HG03521 (cell line): Measurements from ENCODE around the gene C5orf47.
A peak's percentile ranks its signal among the peaks of the same experiment; 100 is the strongest.
"Not testable (repeated sequence)": the region's sequence is repeated elsewhere in the genome, so short reads cannot be mapped to it uniquely, and the experiment has no call there.

ENCODE experiments used
- ATAC-seq: cut with Tn5 transposase; IDR thresholded peaks from one replicate; pipeline ENCODE4 v1.9.1; 2021; ENCODE audit warnings: mild to moderate bottlenecking, moderate library complexity; ENCODE audit not compliant: unreplicated experiment

Gene C5orf47

DNA sequence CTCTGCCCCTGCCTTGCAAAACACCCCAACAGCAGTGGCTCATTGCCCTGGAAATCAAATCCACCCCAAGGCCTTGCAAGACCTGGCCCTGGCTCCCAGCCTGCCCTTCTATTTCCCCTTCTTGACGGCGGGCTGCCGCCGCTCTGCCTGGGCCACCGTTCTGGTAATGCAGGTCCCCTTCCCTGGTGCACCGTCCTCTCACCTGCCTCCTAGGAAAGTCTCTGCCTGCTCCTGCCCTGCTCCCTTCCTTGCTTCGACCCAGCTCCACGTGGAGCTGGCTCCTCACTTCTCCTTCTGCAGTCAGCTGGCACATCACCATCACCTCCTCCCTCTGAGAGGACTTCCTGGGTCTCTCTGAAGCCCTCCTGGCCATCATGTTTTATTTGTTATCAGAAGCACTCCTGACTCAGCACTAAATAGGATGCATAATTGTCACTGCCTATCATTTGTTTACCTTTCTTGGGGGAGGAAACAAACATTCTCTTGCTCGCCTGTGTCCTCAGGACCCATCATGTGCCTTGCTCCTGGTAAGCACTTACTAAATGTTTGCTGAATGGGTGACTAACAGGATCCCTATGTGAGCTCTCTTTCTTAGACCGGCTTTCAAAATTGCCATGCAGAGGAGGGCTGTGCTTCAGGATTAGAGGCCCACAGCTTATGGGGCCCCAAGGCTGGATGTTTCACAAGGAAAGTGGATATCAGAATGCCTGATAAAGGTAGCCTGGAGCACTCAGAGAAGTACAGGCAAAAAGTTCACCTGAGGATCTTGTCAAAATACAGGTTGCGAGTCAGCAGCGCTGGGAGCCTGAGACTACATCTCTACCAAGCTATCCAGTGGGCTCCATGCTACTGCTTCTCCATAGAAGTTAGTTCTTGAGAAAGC lies 19.6 kb upstream of the C5orf47 start:
- ATAC-seq, result no peak

DNA sequence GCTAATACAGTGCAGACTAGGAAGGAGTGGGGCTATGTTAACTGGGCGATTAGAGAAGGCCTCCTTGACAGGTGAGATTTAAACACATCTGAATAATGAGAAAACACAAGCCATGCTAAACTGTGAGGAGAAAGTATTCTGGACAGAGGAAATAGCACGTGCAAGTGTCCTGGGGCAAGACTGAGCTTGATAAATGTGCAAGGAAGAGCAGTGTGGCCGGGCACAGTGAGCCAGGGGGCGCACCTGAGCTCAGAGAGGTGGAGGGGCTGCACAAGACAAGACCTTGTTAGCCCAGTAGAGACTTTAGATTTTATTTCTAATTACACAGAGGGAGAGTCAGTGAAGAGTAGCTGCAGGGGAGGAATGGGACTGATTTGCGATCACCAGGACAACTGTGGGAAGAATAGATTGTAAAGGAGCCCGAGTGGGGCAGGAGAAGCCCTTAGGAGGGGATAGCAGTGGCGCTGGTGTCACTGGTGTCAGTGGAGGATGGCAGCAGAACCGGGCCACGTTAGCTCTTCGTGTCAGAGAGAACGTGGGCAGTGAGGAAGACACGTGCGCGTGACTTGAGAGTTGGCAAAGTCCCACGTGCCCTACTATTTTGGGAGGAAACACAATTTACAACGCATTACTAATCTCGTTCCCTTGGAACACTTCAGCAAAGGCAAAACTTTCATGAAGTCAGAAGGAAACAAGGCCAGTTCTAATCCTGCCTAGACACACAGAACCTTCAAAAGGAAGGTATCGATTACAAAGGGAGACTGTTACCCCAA lies 17.9 kb upstream of the C5orf47 start:
- no peak for ATAC-seq

DNA sequence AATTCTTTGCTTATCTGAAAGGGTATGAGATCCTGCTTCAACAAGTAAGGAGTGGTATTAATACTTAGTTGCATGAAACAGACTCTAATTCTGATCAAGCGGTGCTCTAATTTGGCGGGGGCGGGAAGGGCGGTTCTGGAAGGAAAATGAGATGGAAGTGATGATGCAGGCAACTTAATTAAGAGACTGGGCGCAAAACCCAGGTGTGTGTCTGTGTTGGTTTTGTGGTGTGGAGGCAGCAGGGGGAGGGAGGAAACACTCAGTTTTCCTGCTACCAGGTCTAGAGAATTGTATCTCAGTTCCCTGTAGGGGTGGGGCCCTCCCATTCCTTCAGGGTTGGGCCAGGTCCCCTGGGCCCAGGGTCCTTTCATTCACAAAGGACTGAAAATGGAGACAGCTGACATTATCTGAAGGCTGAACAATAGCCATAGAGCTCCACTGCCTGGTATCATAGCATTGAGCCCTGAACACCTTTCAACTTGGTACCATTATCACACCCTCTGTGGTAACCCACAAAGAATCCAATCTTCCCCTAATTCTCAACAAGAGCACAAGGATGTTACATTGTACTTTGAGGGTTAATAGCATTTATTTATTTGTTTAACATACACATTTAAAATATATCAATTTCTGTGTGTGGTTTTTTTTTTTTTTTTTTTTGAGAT lies 17.2 kb upstream of the C5orf47 start:
- no peak for ATAC-seq

DNA sequence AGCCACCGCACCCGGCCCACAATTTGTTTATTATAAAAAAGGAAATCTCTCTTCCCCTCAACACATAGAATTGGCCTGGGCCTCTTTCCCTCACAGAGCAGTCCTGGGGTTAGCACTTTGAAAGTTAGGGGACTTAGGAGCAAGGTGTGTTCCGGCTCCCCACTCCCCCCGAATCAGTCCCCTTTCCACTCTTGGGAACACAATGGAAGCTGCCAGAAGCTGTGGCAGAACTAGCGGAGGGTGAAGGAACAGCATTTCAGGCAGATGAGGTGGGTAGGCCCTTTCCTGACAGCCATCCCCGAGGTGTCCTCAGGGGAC lies 16.4 kb upstream of the C5orf47 start:
- no peak for ATAC-seq

DNA sequence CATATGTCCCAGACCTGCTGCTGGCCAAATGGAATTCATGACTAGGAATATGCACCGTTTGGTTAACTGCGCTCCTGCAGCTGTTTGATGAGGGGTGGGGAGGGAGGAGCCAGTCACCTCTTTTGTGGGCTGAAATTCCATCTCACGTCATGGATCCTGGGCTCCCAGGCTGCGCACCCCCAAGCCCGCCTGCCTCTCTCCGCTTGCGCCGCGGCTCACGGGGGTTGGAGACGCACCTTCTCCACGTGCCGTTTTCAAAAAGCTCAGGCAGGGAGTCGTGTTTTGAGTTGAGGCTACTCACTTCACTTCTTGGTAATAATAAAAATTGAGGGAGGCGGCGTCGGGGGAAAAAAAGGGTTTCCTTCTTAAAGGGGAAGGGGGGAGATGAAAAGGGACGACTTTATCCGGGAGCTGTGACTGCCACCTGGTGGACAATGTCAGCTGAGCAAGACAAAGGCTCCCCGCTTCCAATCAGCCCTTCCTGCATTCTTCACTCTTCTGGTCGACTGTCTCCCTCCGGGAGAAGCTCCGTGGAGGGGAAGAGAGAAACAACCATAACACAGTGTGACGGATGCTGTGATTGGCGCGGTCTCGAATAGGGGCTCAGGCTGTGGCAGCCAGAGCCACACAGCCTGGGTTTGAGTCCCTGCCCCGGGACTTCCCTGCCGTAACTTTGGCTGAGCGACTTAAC lies 15.9 kb upstream of the C5orf47 start:
- ATAC-seq, result peak; percentile 63

DNA sequence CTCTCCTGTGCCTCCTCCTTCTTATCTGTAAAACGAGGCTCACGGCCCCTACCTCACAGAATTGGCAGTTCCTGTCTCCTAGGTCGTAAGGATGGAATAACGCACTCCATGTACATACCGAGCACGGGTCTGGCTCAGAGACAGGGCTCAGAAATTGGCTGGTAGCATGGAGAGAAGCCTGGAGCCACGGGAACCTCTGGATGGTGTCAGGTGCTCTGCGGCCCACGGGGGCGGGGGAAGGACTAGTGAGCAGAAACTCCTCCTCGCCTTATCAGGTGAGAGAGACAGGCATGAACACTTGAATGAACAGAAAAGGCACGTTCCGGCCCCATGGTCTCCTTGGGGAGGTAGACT lies 15.4 kb upstream of the C5orf47 start:
- peak; percentile 14 for ATAC-seq

DNA sequence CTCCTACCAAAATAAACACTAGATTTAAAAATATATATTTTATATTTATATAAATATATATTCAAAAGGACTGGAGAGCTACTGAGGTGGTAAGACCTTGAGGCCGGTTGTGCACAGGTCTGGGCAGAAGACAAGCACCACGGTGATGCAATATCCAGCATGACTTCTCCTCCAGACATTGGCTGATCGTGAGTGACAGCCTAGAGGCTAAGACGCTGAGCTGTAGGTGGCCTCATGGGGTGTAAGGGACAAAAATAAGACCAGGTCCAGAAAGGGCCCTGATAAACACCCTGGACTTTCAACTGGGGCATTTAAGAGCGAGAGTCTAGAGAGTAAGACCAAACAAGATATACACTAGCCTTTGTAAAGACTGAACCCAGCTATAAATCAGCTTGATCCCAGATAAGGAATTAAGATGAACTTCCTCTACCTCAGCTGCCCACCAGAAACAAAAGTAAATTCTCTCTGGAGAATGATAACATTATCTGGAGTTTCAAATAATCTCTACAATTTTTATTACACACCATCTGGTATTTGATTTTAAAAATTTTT lies 14.2 kb upstream of the C5orf47 start:
- no peak for ATAC-seq

DNA sequence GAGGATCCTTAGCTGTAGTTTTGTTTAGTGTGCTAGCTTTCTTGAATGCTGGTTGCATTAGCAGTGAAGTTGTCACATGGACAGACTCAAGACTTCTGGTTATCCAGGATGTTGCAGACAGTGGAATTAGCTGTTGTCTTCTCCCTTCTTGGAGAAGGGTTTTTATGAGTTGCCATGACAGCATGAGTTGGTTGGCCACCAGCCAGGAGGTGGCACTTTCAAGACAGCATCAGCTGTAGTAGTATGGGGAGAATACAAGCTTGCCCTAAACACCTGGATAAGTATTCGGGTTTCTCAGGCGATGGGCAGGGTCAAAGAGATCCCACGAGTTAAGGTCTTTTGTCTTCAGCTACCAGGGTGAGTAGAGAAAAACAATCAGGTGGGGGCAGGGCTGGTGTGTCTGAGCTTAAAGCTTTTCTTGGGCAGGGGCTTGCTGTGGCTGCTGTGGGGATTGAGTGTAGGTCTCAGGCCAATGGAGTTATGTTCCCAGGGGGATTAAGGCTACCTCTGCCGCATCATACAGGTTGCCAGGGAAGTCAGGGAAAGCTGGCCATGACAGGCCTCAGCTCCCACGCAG lies 7.7 kb upstream of the C5orf47 start:
- no peak for ATAC-seq

DNA sequence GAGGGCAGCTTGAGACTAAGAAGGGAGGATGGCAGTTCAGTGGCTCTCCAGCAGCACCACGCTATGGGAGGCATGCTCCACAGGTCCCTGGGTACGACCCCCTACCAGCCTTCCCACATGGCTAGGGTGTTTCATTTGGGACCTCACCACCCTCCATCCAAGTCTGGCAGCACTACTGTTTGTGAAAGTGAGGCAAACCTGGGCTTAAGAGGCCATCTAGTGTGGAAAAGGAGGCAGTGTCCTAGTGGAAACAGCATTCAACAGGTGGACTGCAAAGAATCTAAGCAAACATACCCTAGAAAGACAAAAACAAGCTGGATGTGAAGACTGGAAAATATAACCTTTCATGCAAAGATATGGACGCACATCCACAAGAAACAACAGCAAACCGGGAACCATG lies 4.8 kb upstream of the C5orf47 start:
- no peak for ATAC-seq

DNA sequence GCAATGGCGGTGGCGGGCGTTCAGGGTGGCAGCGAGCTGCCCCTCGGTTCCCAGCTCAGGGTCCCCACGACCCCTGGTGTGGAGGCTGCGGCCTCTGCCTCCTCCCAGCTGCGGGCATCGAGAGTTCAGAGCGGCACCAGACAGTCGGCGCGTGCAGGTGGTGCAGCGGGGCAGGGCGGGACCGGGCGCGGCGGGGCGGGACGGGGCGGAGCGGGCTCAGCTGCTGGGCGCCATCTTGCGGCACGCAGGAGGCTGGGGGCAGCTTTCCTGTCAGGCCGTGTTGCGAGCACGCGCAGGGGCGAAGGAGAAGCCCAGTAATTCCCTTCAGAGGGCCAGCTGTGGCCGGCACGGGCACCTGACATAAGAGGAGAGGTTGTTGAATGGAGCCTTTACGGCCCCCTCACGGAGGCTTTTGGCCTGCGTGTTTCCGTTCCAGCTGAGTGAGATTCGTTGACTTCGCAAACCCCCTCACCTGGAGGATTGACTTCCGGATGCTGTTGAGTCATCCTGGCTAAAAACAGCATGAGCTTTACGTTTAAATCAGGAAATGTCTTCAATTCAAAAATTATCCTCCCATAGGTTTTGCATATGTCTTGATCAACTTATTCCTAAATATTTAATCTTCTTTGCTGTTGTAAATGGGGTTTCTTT lies 587 bp downstream of the C5orf47 start:
- no peak for ATAC-seq

DNA sequence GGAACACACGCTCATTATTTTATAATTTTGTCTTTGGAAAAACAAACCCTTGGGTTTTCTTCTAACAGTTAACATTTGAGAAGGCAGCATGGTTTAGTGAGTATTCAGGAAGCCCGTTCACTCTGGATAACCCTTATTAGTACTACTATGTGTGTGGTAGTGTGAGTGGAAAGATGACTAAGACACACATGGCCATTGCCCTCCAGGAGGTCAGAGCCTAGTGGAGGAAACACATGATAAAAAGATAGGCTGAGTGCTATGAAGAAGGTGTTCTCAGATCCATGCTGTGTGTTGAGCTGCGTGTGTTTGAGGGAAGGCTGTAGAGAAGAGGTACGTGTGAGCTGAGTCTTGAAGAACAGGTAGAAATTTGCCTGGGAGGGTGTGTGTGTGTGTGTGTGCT lies 8.4 kb downstream of the C5orf47 start:
- ATAC-seq, result no peak

DNA sequence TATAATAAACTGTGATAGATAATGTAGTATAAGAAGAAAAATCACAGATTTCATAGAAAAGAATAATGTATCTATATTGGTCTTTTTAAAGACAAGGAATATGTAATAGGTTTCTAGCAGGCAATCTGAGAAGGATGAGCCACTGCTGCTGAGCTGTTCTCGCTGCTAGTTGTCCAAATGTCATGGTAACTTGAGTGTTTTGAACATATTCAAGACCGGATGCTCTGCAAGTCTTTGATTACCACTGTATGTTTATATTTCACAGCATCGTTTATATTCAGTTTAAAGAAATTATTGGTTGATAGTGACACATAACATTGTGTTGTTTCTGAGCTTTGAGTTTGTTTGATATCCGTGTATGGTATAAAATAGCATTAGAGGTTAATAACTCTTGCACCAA lies 9.6 kb downstream of the C5orf47 start:
- no peak for ATAC-seq

DNA sequence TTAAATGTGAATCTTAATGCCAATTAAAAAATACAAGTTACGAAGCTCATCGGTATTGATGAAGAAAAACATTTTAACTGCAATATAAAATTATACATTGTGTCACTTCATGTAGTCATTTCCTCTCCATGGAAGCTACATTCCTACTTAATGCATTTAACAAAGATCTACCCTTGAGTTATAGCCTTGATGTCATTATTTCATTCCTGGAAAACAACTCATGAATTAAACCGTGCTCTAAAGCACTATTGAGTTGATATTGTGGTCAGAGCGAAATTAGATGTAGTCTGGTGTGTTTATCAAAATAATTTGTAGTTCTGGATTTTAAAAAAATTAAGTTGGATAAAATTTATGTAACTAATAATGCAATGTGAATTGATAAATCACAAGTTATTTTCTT lies 11.1 kb downstream of the C5orf47 start:
- no peak for ATAC-seq

DNA sequence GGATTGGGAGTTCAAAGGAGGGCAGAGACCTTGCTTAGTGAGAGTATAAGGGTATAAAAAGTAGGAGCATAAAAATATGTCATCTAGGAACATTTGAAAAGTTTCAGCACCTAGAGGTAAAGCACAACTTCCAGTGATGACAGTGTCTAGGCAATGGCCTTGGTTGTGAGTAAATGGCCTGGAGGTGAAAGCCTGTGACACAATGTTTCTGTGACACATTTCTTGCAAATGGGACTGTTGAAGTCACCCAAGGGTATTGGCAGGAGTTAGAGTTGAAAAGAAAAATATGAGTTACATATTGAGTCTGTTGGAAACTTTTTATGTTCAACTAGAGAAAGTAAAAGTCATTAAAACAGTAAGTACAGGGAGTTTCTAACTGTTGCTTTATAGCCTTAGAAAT lies 14.8 kb downstream of the C5orf47 start:
- no peak for ATAC-seq

DNA sequence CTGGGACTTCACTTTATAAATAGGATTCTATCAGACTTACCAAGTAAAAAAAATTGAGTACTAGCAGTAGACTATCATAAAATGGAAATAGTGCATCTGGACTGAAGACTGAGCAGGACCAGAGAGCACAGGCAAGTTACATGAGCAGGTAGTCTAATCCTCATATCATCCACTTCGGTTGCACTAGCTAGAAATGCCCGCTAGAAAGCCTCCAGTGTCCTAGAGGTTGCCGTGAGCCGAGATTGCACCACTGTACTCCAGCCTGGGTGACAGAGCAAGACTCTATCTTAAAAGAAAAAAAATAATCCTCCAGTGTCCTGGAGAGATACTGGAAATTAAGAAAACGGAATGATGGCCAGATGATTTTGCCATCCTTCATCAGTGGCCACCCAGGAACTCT lies 20.0 kb downstream of the C5orf47 start:
- no peak for ATAC-seq

DNA sequence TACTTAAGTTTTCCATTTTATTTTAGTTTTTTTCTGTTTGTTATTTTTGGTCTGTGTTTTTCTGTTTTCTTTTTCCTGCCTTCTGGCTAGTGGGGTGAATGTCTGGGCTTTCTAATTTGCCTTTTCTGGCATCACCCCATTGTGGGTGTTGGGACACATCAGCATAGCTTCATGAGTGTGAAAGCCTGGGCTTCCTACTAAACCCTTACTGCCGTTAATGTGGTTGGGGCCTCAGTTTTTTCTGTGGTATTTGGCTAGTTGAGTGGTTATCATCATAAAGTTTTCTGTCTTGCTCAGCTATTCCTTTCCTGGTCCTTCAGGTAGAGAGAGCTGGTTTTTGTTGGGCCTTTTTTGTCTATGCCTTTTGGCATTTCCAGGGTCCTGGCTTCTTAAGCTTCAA lies 21.4 kb downstream of the C5orf47 start:
- ATAC-seq, result no peak

DNA sequence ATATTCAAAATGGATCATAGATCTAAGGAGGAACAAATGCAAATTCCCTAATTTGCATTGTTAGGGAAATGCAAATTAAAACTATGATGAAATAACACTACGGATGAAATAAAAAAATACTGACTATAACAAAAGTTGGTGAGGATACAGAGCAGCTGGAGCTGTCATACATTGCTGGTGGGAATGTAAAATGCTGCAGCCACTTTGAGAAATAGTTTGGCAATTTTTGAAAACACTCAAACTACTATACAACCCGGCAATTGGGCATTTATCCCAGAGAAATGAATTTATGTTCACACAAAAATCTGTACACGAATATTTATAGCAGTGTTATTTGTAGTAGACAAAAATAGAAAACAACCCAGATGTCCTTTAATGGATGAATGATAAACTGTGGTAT lies 22.5 kb downstream of the C5orf47 start:
- ATAC-seq, result no peak

DNA sequence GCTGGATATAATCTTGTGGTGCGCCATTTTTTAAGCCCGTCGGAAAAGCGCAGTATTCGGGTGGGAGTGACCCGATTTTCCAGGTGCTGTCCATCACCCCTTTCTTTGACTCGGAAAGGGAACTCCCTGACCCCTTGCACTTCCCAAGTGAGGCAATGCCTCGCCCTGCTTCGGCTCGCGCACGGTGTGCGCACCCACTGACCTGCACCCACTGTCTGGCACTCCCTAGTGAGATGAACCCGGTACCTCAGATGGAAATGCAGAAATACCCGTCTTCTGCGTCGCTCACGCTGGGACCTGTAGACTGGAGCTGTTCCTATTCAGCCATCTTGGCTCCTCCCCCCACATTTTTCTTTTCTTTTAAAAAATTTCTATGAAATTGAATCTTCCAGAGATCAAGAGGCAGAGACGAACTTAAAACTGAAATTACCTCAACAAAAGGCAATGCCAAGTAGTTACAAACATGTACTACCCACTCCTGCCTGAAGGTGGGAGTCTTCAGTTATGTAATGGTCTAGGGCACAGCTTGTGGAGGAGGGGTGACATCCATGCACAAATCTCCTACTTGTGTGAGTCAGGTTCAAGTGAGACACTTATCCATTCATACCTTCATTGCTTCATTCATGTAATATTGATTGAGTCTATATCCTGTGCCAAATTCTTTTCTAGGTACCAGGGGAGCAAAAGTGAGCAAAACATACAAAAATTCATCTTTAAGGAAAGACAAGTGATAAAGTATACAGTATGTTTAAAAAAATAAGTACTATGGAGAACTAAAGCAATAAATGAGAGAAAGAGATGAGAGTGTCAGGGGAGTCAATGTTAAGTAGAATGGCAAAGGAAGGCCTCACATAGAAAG lies 31.3 kb downstream of the C5orf47 start:
- not testable (repeated sequence) for ATAC-seq

DNA sequence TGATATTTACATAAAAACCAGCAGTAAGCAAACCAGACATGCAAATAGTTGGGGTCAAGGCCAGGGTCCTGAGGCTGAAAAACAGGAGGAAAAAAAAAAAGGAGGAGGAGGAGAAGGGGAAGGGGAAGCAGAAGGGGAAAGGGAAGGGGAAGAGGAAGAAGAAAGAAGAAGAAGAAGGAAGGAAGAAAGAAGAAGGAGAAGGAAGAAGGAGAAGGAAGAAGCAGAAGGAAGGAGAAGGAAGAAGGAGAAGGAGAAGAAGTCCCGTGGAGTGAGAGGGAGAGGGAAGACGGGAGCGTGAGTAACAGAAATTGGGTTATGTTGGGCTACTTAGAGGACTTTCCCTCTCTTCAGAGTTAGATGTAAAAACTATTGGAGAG lies 31.9 kb downstream of the C5orf47 start:
- no peak for ATAC-seq
